NCI-H2029 (cell line): ENCODE results near the gene NDUFAF2.
"Not testable (repeated sequence)": the region's sequence is repeated elsewhere in the genome, so short reads cannot be mapped to it uniquely, and the experiment has no call there.

Source experiments
- DNase-seq: peaks from one replicate; lab custom pipeline; 2025; lab: John Stamatoyannopoulos, UW

Gene NDUFAF2

DNA sequence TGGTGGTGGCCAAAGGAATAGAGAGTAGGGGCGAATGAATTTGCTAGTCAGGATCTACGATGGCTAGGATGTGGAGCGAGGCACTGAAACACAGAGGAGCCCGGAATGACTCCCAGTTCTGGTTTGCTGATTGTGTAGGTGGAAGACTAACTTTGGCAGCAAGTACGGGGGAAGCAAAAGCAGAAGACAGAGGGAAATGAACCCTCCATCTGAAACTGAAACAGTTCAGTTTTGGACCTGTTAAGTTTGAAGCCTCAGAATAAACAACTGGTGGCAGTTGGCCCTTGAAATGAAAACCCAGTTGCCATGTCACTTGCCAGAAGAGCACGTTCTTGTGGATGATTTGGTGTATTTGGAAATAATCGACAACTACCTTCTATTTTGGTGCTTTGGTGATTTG, 232.7 kb downstream of the NDUFAF2 start:
- no peak for DNase-seq

DNA sequence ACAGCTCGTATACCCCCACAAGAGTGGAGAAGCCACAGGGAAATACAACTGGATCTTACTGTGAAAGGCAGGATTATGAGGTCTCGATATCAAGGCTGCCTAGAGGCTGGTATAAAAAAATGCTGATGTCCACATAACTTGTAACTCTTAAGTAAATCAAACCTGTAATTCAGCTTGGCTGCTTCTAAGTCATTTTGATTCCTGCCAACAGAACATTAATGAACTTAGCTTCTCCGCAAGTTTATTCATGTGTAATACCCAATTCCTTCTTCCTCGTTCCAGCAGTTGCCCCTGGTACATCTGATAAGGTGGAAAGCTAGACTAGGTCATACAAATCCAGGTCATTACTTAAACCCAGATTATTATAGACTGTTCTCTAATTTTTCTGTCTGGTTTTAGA, 233.7 kb downstream of the NDUFAF2 start:
- no peak for DNase-seq

DNA sequence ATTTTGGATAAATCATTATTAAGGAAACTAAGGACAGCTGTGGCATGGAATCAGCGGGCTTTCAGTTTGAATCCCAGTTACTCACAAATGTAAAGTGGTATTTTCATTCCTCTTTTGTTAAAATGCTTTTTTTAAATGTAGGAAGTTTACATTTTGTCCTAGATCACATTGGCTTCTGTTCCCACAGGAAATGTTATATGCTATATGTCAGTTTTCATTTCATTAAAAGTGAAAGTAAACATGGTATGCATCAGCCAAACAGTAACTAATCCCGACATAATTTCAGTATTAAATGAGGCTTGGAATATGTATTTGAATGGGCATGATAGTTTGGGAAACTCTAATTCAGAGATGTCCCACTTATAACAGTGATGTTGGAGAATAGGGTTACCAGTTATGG, 235.9 kb downstream of the NDUFAF2 start:
- no peak for DNase-seq

DNA sequence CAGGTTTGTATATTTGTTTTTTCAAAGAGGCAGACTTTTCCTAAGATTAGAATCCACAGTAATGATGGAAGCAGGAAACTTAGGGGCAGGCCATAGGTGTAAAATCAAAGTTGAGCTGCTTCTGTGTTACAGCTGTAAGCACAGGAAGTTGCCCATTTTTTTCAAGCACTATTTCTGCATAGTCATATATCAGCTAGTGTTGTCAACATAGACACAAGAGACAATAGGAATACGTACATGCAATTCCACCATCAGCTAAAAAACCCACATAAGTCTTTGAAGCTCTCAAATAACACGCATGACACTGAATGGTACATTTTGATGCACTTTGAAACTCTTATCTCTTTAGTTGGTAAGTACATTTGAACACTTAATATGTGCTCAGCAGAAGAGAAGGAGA, 237.4 kb downstream of the NDUFAF2 start:
- no peak for DNase-seq

DNA sequence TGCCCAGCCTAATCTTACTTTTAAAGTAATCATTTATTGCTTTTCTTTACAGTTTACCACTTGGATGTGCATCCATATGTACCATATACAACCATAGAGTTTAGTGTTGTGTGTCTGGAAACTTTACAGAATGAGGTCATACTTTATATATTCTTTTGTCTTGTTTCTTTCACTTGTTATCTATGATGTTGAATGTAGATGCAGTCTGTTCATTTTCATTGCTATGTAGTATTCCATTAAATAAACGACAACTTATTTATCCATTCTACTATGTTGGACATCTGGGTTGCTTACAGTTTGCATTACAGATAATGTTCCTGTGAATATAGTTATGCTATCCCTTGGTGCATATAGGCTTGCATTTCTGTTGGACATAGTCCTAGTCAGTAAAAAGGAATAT, 238.5 kb downstream of the NDUFAF2 start:
- no peak for DNase-seq

DNA sequence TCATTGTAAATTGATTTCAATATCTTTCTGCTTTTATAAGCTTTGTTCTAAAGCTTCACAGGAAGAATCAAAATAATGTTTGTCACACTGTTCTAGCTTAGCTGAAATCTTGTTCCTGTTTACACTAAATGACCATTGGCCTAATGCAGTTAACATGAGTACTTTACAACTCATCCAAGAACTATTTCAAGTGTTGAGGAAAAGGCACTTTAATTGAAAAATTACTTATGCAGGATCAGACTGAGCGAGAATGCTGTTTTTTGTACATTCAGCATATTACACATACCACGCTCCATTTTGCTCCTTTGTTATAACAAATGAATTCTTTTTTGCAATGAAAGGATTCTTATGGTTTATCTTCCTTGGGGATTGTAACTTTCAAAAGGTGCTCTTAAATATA, 239.7 kb downstream of the NDUFAF2 start:
- no peak for DNase-seq

DNA sequence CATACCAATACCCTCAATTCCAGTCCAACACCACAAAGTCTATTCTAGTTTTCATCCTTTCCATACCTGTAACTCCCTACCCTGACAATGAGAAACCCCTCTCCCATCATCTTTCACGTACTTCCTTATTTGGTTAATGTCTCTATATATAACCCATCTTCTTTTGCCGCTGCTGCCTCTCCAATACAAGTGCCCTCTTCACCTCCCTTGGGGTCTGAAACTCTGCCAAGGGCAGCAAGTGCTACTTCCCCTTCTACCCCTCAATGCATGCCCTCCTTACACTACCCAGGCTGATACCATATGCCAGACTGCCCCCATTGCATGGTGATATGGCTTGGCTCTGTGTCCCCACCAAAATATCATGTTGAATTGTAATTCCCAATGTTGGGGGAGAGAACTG, 241.6 kb downstream of the NDUFAF2 start:
- DNase-seq = no peak

DNA sequence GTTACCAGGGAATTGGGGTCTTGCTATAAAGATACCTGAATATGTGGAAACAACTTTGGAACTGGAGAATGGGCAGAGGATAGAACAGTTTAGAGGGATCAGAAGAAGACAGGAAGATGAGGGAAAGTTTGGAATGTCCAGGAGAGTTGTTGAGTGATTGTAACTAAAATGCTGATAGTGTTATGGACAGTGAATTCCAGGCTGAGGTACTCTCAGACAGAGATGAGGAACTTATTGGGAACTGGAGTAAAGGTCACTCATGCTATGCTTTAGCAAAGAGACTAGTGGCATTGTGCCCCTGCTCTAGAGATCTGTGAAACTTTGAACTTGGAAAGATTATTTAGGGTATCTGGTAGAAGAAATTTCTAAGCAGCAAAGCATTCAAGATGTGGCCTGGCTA, 242.3 kb downstream of the NDUFAF2 start:
- not testable (repeated sequence) for DNase-seq

DNA sequence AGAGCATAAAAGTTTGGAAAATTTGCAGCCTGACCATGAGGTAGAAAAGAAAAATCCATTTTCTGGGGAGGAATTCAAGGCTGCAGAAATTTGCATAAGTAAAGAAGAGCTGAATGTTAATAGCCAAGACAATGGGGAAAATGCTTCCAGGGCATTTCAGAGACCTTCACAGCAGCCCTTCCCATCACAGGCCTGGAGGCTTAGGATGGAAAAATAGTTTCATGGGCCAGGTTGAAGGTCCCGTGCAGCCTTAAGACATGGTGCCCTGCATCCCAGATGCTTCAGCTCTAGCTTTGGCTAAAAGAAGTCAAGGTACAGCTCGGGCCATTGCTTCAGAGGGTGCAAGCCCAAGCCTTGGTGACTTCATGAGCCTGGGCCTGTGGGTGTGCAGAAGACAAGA, 242.8 kb downstream of the NDUFAF2 start:
- DNase-seq = not testable (repeated sequence)

DNA sequence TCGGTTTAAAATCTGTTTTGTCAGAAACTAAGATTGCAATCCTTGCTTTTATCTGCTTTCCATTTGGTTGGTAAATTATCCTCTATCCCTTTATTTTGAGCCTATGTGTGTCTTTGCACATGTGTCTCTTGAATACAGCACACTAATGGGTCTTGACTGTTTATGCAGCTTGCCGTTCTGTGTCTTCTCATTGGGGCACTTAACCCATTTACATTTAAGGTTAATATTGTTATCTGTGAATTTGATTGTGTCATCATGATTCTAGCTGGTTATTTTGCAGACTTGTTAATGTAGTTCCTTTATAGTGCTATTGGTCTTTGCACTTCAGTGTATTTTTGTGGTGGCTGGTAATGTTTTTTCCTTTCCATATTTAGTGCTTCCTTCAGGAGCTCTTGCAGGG, 253.6 kb downstream of the NDUFAF2 start:
- no peak for DNase-seq

DNA sequence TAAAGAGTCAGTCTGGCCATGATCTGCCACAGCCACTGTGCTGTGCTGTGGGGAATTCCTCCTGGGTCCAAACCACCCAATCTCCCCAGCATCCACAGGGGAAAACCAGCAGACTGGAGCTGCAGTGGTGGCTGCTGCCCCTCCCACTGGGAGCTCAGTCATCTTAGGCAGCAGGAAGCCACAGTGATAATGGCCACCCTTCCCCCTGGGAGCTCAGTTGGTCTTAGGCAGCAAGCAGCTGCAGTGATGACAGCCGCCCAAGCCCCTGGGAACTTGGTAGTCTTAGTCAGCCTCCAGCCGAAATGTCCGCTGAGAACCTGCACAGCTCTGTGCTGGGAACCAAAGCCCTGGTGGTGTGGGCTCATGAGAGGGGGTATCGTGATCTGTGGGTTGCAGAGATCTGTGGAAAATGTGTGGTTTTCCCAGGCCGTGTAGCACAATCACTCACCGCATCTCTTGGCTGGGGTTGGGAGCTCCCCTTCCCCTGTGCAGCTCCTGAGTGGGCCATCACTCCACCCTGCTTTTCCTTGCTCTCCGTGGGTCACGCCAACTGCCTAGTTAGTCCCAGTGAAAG, 255.7 kb downstream of the NDUFAF2 start:
- no peak for DNase-seq

DNA sequence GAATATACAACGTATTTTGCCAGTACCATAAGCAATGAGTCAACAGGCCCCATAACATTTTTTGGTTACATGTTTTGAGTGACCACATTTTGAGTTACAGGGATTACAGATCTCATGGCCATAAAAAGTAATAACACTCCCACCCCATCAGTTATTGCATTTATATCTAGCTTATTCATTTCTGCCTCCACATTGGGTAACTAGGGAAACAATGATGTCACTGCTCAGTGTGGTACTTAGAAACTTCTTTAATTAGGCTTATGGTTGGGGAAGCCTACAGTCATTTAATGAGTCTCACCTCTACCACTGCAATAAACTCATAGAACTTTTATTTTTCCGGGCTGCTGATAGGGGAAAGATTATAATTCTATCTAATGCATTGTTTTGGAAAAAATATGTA, 257.2 kb downstream of the NDUFAF2 start:
- DNase-seq = no peak
